Measurements from ENCODE around the gene CRISPLD2.

The CRISPLD2 gene

GRCh38 chr16:84922351-84923120, 102.8 kb downstream of the CRISPLD2 start:
- Histone ChIP-seq H3K4me3 (ENCODE audit: low read length) (no peak overlapping the region), H3K27me3 (ENCODE audit: control insufficient read depth, insufficient read depth, low read length) (no peaks in the 10 kb centered on the region), H3K27ac (ENCODE audit: low read depth, low read length) (peak overlapping the region; percentile 83), H3K4me1 (ENCODE audit: control insufficient read depth, insufficient read depth, low read length) (peaks cover 18% of the 10 kb centered on the region), H3K9ac (ENCODE audit: low read length) (peak overlapping the region; percentile 24), H3K36me3 (ENCODE audit: control insufficient read depth, insufficient read depth, low read length) (no peaks in the 10 kb centered on the region)

GRCh38 chr16:84924331-84925091, 104.7 kb downstream of the CRISPLD2 start:
- Histone ChIP-seq H3K27ac (ENCODE audit: low read depth, low read length) (peak overlapping the region; percentile 7), H3K9ac (ENCODE audit: low read length) (no peak overlapping the region)

GRCh38 chr16:84925092-84925772, 105.4 kb downstream of the CRISPLD2 start:
- Histone ChIP-seq H3K27me3 (ENCODE audit: control insufficient read depth, insufficient read depth, low read length) (no peaks in the 10 kb centered on the region), H3K9ac (ENCODE audit: low read length) (no peak overlapping the region), H3K4me1 (ENCODE audit: control insufficient read depth, insufficient read depth, low read length) (peaks cover 15% of the 10 kb centered on the region), H3K4me3 (ENCODE audit: low read length) (no peak overlapping the region), H3K27ac (ENCODE audit: low read depth, low read length) (peak overlapping the region; percentile 7), H3K36me3 (ENCODE audit: control insufficient read depth, insufficient read depth, low read length) (no peaks in the 10 kb centered on the region)

More at GRCh38 chr16:84924331-84925091, 104.7 kb downstream of the CRISPLD2 start:
- Histone ChIP-seq H3K27me3 (ENCODE audit: control insufficient read depth, insufficient read depth, low read length) (no peaks in the 10 kb centered on the region), H3K36me3 (ENCODE audit: control insufficient read depth, insufficient read depth, low read length) (no peaks in the 10 kb centered on the region), H3K4me1 (ENCODE audit: control insufficient read depth, insufficient read depth, low read length) (peaks cover 15% of the 10 kb centered on the region), H3K4me3 (ENCODE audit: low read length) (no peak overlapping the region)

- no peak overlapping the region for H3K27ac ChIP-seq (ENCODE audit: low read depth, low read length)
- H3K4me3 ChIP-seq (ENCODE audit: low read length): no peak overlapping the region
- no peaks in the 10 kb centered on the region for H3K36me3 ChIP-seq (ENCODE audit: control insufficient read depth, insufficient read depth, low read length)
- peaks cover 15% of the 10 kb centered on the region for H3K4me1 ChIP-seq (ENCODE audit: control insufficient read depth, insufficient read depth, low read length)
- no peaks in the 10 kb centered on the region for H3K27me3 ChIP-seq (ENCODE audit: control insufficient read depth, insufficient read depth, low read length)
- no peak overlapping the region for H3K9ac ChIP-seq (ENCODE audit: low read length)
These were observed 106.1 kb downstream of the CRISPLD2 start for GRCh38 chr16:84925773-84926372.

GRCh38 chr16:84926462-84926861, 106.7 kb downstream of the CRISPLD2 start:
- Histone ChIP-seq H3K27ac (ENCODE audit: low read depth, low read length) (no peak overlapping the region), H3K4me1 (ENCODE audit: control insufficient read depth, insufficient read depth, low read length) (peaks cover 15% of the 10 kb centered on the region), H3K9ac (ENCODE audit: low read length) (no peak overlapping the region), H3K4me3 (ENCODE audit: low read length) (no peak overlapping the region), H3K27me3 (ENCODE audit: control insufficient read depth, insufficient read depth, low read length) (no peaks in the 10 kb centered on the region), H3K36me3 (ENCODE audit: control insufficient read depth, insufficient read depth, low read length) (no peaks in the 10 kb centered on the region)

- Histone ChIP-seq H3K4me1 (ENCODE audit: control insufficient read depth, insufficient read depth, low read length) (peaks cover 8% of the 10 kb centered on the region), H3K27ac (ENCODE audit: low read depth, low read length) (no peak overlapping the region)
These were observed 108.1 kb downstream of the CRISPLD2 start for GRCh38 chr16:84927621-84928591.

GRCh38 chr16:84928679-84929420, 109.1 kb downstream of the CRISPLD2 start:
- H3K27ac ChIP-seq (ENCODE audit: low read depth, low read length): no peak overlapping the region
- no peak overlapping the region for H3K4me3 ChIP-seq (ENCODE audit: low read length)
- H3K4me1 ChIP-seq (ENCODE audit: control insufficient read depth, insufficient read depth, low read length): peaks cover 6% of the 10 kb centered on the region
- no peak overlapping the region for H3K9ac ChIP-seq (ENCODE audit: low read length)
- H3K36me3 ChIP-seq (ENCODE audit: control insufficient read depth, insufficient read depth, low read length): no peaks in the 10 kb centered on the region
- no peaks in the 10 kb centered on the region for H3K27me3 ChIP-seq (ENCODE audit: control insufficient read depth, insufficient read depth, low read length)

More at GRCh38 chr16:84927621-84928591, 108.1 kb downstream of the CRISPLD2 start:
- Histone ChIP-seq H3K27me3 (ENCODE audit: control insufficient read depth, insufficient read depth, low read length) (no peaks in the 10 kb centered on the region), H3K9ac (ENCODE audit: low read length) (no peak overlapping the region), H3K36me3 (ENCODE audit: control insufficient read depth, insufficient read depth, low read length) (no peaks in the 10 kb centered on the region), H3K4me3 (ENCODE audit: low read length) (no peak overlapping the region)

GRCh38 chr16:84929421-84930297, 109.9 kb downstream of the CRISPLD2 start:
- no peak overlapping the region for H3K9ac ChIP-seq (ENCODE audit: low read length)
- H3K4me3 ChIP-seq (ENCODE audit: low read length): no peak overlapping the region
- peaks cover under 1% of the 10 kb centered on the region for H3K4me1 ChIP-seq (ENCODE audit: control insufficient read depth, insufficient read depth, low read length)
- H3K36me3 ChIP-seq (ENCODE audit: control insufficient read depth, insufficient read depth, low read length): no peaks in the 10 kb centered on the region
- H3K27ac ChIP-seq (ENCODE audit: low read depth, low read length): no peak overlapping the region
- H3K27me3 ChIP-seq (ENCODE audit: control insufficient read depth, insufficient read depth, low read length): no peaks in the 10 kb centered on the region

GRCh38 chr16:84930298-84931106, 110.7 kb downstream of the CRISPLD2 start:
- Histone ChIP-seq H3K4me1 (ENCODE audit: control insufficient read depth, insufficient read depth, low read length) (no peaks in the 10 kb centered on the region), H3K27ac (ENCODE audit: low read depth, low read length) (no peak overlapping the region)

GRCh38 chr16:84931107-84931494, 111.3 kb downstream of the CRISPLD2 start:
- H3K4me1 ChIP-seq (ENCODE audit: control insufficient read depth, insufficient read depth, low read length): no peaks in the 10 kb centered on the region
- no peak overlapping the region for H3K9ac ChIP-seq (ENCODE audit: low read length)
- H3K4me3 ChIP-seq (ENCODE audit: low read length): no peak overlapping the region
- no peak overlapping the region for H3K27ac ChIP-seq (ENCODE audit: low read depth, low read length)
- no peaks in the 10 kb centered on the region for H3K27me3 ChIP-seq (ENCODE audit: control insufficient read depth, insufficient read depth, low read length)
- H3K36me3 ChIP-seq (ENCODE audit: control insufficient read depth, insufficient read depth, low read length): no peaks in the 10 kb centered on the region

More at GRCh38 chr16:84930298-84931106, 110.7 kb downstream of the CRISPLD2 start:
- H3K36me3 ChIP-seq (ENCODE audit: control insufficient read depth, insufficient read depth, low read length): no peaks in the 10 kb centered on the region
- H3K9ac ChIP-seq (ENCODE audit: low read length): no peak overlapping the region
- no peak overlapping the region for H3K4me3 ChIP-seq (ENCODE audit: low read length)
- no peaks in the 10 kb centered on the region for H3K27me3 ChIP-seq (ENCODE audit: control insufficient read depth, insufficient read depth, low read length)
